Measurements from ENCODE around the gene NOG. TPM values are rescaled to one million over a fixed set of nuclear protein-coding genes. Genes with fewer than 3 reads are reported as not detected.

The NOG gene
- total RNA-seq, 4 donors from 2014 or later: not detected

DNA sequence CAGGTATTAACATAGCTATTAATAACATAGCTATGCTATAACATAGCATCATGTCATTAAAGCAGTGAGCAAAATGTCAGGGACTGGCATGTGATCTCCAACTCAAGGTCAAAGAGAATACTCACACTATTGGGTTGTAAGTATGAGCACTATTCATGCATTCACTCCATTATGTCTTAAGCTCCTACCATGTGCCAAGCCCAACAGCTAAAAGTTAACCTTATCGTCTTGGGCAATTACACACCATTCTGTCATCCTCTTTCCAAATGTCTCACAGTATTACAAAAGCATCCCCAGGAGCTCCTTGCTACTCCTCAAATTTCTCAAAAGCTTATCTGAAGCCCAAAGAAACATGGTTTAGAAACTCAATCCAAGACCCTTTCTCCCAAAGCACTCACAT lies 22.0 kb upstream of the NOG start:
- Histone ChIP-seq H3K9me3 (no peaks in the 10 kb centered on the region), H3K27ac (no peak overlapping the region), H3K4me3 (no peak overlapping the region), H3K4me1 (no peaks in the 10 kb centered on the region), H3K36me3 (no peaks in the 10 kb centered on the region), H3K27me3 (no peaks in the 10 kb centered on the region)
- TF ChIP-seq POLR2AphosphoS5 (IDR thresholded peaks at IDR 0.05): no peak
- TF ChIP-seq, protein P1, sequence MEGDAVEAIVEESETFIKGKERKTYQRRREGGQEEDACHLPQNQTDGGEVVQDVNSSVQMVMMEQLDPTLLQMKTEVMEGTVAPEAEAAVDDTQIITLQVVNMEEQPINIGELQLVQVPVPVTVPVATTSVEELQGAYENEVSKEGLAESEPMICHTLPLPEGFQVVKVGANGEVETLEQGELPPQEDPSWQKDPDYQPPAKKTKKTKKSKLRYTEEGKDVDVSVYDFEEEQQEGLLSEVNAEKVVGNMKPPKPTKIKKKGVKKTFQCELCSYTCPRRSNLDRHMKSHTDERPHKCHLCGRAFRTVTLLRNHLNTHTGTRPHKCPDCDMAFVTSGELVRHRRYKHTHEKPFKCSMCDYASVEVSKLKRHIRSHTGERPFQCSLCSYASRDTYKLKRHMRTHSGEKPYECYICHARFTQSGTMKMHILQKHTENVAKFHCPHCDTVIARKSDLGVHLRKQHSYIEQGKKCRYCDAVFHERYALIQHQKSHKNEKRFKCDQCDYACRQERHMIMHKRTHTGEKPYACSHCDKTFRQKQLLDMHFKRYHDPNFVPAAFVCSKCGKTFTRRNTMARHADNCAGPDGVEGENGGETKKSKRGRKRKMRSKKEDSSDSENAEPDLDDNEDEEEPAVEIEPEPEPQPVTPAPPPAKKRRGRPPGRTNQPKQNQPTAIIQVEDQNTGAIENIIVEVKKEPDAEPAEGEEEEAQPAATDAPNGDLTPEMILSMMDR (IDR thresholded peaks at IDR 0.05): no peak
- TF ChIP-seq POLR2A (IDR thresholded peaks at IDR 0.05): no peak
- no peak for TF ChIP-seq EP300 (IDR thresholded peaks at IDR 0.05; ENCODE audit: low read depth)
- intact Hi-C loops (cut with DNase I; ENCODE audit: low total_unique reads) (no loop called here), in situ Hi-C loops (cut with MboI; ENCODE audit: low pct_ligation_motif_present in 1 of 4, low pct_unique_long_range_greater_than_20kb in 1 of 4, low sequenced_read_pairs in 3 of 4) (no loop called here)
- DNase-seq: no peak
- 88 to 93% methylated on average over 1 of the region's 1 CpG for WGBS, 2 donors (ENCODE audit: low coverage in 1 of 2)

DNA sequence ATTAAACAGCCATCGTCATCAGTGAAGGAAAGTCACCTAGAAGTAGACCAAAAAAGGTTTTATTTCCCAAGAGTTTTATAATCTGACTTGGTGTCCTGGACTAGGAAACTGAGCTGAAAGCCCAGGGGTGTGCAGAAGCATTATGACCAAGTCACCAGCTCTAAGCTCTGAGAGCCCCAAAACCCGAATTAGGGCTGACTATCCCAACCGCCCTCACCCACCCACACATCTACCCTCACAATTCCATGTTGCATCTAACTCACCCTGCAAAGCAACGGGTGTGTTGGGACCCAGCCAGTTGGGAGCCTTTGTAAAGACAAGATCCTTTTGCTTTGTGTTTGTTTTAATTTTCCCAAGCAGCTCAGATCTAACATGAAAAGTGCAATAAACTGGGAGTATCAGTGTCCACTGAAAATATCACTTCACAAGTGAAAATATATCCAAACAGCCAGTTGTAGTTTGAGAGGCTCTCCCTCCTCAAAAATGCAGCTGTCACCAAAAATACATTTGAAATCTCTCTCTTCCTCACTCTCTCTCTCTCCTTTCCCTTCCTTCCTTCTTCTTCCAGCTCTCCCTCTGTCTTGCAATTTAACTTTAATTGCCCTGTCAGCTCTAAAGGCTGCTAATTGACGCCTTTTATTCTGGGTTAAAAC lies 16.2 kb upstream of the NOG start:
- 38 to 46% methylated on average over 2 to 5 of the region's 5 CpGs for WGBS, 2 donors (ENCODE audit: low coverage in 1 of 2)
- DNase-seq: no peak
- intact Hi-C loops (cut with DNase I; ENCODE audit: low total_unique reads) (no loop called here), in situ Hi-C loops (cut with MboI; ENCODE audit: low pct_ligation_motif_present in 1 of 4, low pct_unique_long_range_greater_than_20kb in 1 of 4, low sequenced_read_pairs in 3 of 4) (loop anchor here in 1 of 4 donors (25.0 kb wide), 1 partner anchor 135 kb away; no protein-coding TSS in a partner anchor)
- TF ChIP-seq POLR2A (IDR thresholded peaks at IDR 0.05): no peak
- no peak for TF ChIP-seq POLR2AphosphoS5 (IDR thresholded peaks at IDR 0.05)
- no peak for TF ChIP-seq EP300 (IDR thresholded peaks at IDR 0.05; ENCODE audit: low read depth)
- TF ChIP-seq, protein P1 (IDR thresholded peaks at IDR 0.05): no peak
- Histone ChIP-seq H3K4me3 (no peak overlapping the region), H3K4me1 (peaks cover 0 to 6% (median 0%) of the 10 kb centered on the region in 4 donors), H3K36me3 (no peaks in the 10 kb centered on the region), H3K27me3 (no peaks in the 10 kb centered on the region), H3K9me3 (no peaks in the 10 kb centered on the region), H3K27ac (no peak overlapping the region)

DNA sequence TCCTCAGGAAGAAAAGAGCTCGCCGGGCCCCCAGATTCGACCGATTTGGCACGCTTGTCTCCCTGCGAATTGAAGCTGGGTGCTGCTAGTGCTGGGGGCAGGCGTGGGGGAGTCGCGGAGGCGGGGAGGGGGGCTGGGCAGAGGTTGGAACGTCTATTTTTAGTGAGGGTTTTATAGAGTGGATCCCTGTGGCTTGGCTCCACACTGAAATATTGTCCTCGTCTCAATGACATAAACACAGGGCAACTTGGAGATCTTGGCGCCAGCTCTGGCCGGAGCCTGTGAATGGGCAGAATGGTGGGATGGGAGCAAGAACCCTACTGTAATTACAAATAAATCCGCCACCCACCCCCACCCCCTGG lies 15.7 kb upstream of the NOG start:
- 32 to 73% methylated on average over 2 to 15 of the region's 15 CpGs for WGBS, 2 donors (ENCODE audit: low coverage in 1 of 2)
- H3K4me1 ChIP-seq: peaks cover 0 to 6% (median 0%) of the 10 kb centered on the region in 4 donors
- in situ Hi-C loops (cut with MboI; ENCODE audit: low pct_ligation_motif_present in 1 of 4, low pct_unique_long_range_greater_than_20kb in 1 of 4, low sequenced_read_pairs in 3 of 4) (loop anchor here in 1 of 4 donors (25.0 kb wide), 1 partner anchor 134 kb away; no protein-coding TSS in a partner anchor), intact Hi-C loops (cut with DNase I; ENCODE audit: low total_unique reads) (no loop called here)
- no peaks in the 10 kb centered on the region for H3K9me3 ChIP-seq
- no peaks in the 10 kb centered on the region for H3K27me3 ChIP-seq
- no peak overlapping the region for H3K27ac ChIP-seq
- DNase-seq: no peak
- TF ChIP-seq, protein P1 (IDR thresholded peaks at IDR 0.05): no peak
- TF ChIP-seq POLR2A (IDR thresholded peaks at IDR 0.05): no peak
- H3K4me3 ChIP-seq: no peak overlapping the region
- no peaks in the 10 kb centered on the region for H3K36me3 ChIP-seq

DNA sequence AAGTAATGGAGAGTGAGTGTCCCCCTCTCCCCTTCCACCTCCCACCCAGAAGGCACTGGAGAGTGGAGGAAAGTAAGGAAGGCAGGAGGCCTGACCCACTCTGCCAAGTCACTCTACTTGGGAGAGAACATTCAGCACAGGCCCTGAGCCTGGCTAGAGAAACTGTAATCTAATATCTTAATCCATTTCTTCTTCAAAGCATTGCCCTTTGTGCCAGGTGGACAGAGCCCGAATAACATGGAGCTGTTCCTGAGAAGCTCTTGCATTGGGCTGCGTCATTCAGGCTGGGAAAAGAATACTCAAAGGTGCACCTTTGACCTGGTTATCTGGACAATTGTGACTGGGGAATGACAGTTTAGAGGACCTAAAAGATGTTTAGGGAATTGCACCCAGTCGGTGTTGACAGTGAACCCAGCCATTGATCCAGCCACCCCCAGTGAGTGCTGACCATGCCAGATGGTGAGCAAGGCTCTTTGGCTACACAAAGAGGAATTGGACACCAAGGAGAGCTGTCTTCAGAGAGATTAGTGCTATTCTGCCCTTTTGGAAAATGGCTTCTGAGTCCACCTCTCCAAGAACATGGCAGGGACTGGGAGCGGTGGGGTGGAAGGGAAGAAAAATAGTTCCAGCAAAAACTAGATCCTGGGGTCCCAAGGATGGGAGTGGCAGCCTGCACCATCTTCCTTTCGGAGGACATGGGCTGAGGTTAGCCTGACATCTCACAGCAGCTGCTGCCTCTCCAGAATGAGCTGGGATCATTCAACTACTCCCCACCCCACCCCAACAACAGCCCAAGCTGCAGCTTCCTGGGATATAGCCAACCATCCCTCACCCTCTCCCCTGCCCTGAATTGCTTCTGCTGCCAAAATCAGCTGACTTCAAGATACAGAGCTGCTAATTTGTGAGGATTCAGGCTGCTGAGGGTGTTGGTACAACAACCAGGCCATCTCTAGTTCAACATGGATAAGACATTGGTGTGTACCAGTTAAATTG lies 11.6 kb upstream of the NOG start:
- 79% methylated on average over 5 of the region's 5 CpGs; no CpG with 5 or more reads in 1 of the 2 donors for WGBS, 2 donors (ENCODE audit: low coverage in 1 of 2)
- intact Hi-C loops (cut with DNase I; ENCODE audit: low total_unique reads) (no loop called here), in situ Hi-C loops (cut with MboI; ENCODE audit: low pct_ligation_motif_present in 1 of 4, low pct_unique_long_range_greater_than_20kb in 1 of 4, low sequenced_read_pairs in 3 of 4) (loop anchor here in 3 of 4 donors (10.0 to 25.0 kb wide), 2 partner anchors 130 to 133 kb away; no protein-coding TSS in a partner anchor)
- peaks cover 0 to 6% (median 0%) of the 10 kb centered on the region in 4 donors for H3K4me1 ChIP-seq
- no peaks in the 10 kb centered on the region for H3K36me3 ChIP-seq
- H3K4me3 ChIP-seq: no peak overlapping the region
- H3K9me3 ChIP-seq: no peaks in the 10 kb centered on the region
- TF ChIP-seq, protein P1 (IDR thresholded peaks at IDR 0.05): no peak
- TF ChIP-seq POLR2A (IDR thresholded peaks at IDR 0.05): no peak
- no peak overlapping the region for H3K27ac ChIP-seq
- H3K27me3 ChIP-seq: peaks cover 13% of the 10 kb centered on the region
- DNase-seq: no peak

Data from transverse colon (tissue), 4 donors.